NCI-H146 (cell line): ENCODE measurements around the gene MED15.
"Not testable (repeated sequence)": the region's sequence is repeated elsewhere in the genome, so short reads cannot be mapped to it uniquely, and the experiment has no call there.

Source experiments
- DNase-seq: peaks from one replicate; lab custom pipeline; 2025; lab: John Stamatoyannopoulos, UW

The MED15 gene

GRCh38 chr22:20531404-20532201, 24.2 kb downstream of the MED15 start:
- no peak for DNase-seq

DNA sequence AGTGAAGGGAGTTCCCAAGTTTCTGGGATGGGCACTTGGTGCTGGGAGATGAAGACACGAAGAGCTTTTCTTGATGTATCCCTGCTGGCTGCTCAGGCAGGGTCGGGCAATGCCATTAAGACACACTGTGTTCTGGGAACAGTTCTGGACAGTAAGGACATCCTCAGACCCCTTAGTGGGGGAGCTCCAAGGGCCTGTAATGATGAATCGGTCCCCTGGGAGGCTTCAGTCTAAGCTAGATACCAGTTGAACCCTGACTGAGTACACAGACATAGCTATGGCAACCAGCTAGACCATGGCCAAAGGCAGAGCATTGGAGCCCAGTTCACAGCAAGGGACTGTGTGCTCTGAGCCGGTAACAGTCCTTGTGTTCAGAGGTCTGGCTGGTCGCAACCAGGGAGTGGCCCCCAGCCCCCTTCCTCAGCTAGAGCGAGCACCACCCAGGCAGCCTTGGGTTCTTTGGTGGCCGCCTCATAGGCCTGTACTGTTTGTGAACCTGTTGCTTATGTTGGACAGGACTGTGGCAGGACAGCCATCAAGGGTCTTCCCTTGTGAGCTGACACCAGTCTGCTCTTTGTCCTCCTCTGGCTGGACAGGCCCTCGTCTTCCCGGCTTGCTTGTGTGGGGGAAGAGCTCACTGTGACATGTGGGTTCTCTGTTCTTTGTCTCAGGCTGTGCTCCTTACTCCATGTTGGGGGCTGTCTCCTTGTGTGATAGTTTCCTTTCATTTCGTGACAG, 25.0 kb downstream of the MED15 start:
- no peak for DNase-seq

GRCh38 chr22:20533095-20533878, 25.9 kb downstream of the MED15 start:
- DNase-seq, result no peak

- no peak for DNase-seq
These were observed 26.5 kb downstream of the MED15 start for GRCh38 chr22:20533879-20534265.

DNA sequence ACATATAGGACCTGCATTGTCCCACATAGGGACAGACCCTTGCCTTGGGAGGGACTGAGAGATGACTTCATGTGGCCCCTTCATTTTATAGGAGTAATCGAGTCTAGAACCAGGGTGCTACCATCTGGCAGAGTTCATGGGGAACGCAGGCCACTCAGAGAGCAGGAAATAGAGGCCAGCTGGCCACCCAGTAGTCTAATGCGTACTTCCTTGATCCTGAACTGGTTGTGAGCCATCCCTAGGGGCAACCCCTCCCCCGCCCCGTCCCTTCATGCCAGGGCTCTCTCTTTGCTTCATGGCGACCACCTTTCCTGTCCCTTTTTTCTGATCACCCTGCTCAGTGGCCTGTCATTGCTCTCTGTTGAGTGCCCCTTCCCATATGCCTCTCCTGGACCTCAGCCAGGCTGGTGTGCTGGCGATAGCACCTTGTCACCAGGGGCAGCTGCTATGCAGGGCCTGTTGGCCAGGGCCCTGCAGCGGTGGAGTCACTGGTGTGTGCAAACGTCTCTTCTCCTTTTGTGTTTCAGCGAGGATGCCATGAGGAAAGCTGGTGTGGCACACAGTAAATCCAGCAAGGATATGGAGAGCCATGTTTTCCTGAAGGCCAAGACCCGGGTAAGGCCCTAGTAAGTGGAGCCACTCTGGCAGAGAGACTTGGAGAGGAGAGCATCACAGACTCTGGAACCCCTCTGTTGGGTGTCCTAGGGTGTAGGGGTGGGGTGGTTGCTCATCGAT, 29.3 kb downstream of the MED15 start:
- DNase-seq, result no peak

DNA sequence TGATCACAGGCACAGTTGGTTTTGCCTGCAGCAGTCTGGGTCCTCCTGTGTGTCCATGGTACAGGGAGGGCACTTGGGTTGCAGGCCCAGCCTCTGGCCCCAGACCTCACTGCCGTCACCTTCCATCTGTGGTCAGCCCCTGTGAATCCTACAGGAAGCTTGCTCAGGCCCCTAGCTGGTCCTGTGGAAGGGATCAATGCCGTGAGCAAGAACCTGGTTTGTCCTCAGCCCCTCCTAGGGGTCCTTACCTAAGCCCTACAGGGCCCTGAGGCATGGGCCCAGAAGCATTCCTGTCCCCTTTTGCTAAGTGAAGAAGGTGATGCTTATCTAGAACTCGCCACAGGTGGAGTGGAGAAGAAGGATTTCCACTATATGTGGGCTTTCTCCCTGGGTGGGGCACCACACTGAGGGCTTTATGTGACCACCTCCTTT, 29.9 kb downstream of the MED15 start:
- no peak for DNase-seq

GRCh38 chr22:20537983-20538382, 30.6 kb downstream of the MED15 start:
- DNase-seq, result no peak

DNA sequence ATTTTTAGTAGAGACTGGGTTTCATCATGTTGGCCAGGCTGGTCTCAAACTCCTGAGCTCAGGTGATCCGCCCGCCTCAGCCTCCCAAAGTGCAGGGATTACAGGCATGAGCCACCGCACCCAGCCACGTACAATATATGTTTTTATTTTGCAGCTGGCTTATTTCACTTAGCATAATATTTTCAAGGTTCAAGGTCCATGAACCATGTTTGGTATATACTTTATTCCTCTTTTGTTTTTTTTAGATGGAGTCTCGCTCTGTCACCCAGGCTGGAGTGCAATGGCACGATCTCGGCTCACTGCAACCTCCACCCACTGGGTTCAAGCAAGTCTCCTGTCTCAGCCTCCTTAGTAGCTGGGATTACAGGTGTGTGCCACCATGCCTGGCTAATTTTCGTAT, 31.5 kb downstream of the MED15 start:
- not testable (repeated sequence) for DNase-seq

DNA sequence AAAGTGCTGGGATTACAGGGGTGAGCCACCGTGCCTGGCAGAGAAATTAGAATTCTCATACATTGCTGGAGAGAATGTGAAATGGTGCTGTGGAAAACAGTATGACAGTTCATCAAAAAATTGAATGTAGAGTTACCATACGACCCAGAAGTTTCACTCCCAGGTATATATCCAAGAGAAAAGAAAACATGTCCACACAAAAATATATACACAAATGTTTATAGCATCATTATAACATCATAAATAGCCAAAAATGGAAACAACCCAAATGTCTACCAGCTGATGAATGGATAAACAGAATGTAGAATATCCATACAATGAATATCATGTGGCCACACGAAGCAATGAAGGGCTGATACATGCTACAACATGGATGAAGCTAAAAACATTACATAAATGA, 34.6 kb downstream of the MED15 start:
- no peak for DNase-seq

DNA sequence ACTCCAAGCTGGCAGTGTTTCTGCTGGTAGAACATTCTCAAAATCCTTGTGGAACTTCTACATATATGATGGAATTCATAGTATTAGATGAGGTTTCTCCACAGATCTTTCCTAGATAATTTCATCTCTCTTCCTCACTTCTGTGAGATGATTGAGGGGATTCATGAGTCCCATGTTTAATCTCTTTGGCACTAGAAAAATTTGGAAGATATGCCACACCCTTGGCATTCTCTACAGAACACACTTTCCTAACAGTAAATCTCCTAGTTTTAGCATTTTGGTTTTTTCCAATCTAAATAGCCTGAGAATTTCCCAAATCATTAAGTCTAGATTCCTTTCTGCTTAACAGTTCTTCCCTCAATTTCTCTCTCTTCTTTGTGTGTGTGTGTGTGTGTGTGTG, 35.3 kb downstream of the MED15 start:
- DNase-seq, result no peak

GRCh38 chr22:20545318-20545634, 37.9 kb downstream of the MED15 start:
- not testable (repeated sequence) for DNase-seq

GRCh38 chr22:20545681-20546521, 38.5 kb downstream of the MED15 start:
- no peak for DNase-seq

GRCh38 chr22:20546541-20546950, 39.1 kb downstream of the MED15 start:
- no peak for DNase-seq

DNA sequence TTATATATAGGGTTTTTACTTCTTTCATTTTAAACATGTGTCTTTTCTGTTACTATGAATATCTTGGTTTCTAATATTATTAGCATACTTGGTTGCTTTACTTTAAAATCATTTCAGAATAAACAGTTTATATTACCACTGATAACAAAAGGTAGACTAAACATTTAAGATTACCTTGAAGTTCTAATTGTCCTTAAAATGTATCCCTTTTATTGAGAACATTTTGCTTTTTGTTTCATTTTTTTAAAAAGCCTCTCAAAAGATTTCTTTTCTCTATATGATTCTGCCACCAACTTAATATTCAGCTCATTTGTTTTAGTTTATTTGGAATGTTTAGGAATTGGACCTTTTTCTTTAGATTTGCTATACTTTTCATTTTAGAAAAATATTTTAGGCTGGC, 39.6 kb downstream of the MED15 start:
- no peak for DNase-seq

- DNase-seq, result no peak
These were observed 41.4 kb downstream of the MED15 start for GRCh38 chr22:20548806-20549205.

- DNase-seq, result no peak
These were observed 41.9 kb downstream of the MED15 start for GRCh38 chr22:20549232-20549841.

DNA sequence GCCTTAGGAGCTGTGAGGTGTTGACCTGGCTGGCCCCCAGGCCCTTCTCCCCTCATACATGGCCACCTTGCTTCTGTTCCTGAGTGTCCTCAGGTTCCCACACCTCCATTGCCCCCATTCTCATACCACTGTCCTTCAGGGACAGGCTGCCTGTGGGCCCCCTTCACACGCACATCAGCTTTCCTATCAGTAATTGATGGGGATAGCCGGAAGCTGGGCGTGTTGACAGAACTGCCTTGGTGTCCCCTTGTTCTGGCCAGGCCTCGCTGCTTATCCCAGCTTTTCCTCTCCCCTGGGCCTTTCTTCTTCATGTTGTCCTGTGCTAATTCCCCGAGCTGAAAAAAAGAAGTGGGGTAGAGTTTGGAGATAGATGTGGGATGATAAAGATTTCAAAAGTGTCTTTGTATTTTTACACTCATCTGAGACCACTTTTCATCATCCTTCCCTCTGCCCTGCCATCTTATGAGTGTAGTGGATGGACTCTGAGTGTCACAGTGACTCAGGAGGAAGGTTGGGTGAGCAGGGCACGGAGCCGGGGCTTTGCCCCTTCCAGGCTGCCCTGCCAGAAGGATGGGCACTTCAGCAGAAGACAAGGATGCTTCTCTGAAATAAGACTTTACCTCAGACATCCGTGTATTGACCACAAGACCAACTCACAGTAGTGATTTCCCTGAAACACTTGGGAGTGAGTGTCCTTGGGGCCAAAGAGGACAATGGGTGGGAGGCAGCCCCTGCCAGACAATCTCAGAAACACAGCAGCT, 42.8 kb downstream of the MED15 start:
- DNase-seq, result no peak

GRCh38 chr22:20550851-20551744, 43.7 kb downstream of the MED15 start:
- no peak for DNase-seq
